Measurements from ENCODE around the gene PPP1R13B.

- TF ChIP-seq USF2 (IDR thresholded peaks at IDR 0.05; ENCODE audit: borderline replicate concordance, low read depth, low read length) (no peak), CTCF (IDR thresholded peaks at IDR 0.05) (no peak)
Observed at GRCh38 chr14:103854822-103855733, 7.7 kb upstream of the PPP1R13B start.
